Activated T-cell treated with anti-CD3 and anti-CD28 coated beads, Interleukin-2, amount 50 U/mL, for 24 hours (primary cell): ENCODE results near the gene ATP5F1C.
"Not testable (repeated sequence)": the region's sequence is repeated elsewhere in the genome, so short reads cannot be mapped to it uniquely, and the experiment has no call there.

Experiments
- DNase-seq: peaks from one replicate; pipeline ENCODE4 v3.0.0-alpha.2; 2020
- H3K27ac Mint-ChIP-seq: 2 replicates; pipeline ENCODE4 v1.8.0; 2020; ENCODE audit warnings: mild to moderate bottlenecking, mixed read lengths
- H3K27me3 Mint-ChIP-seq: 2 replicates; pipeline ENCODE4 v1.8.0; 2020; ENCODE audit warnings: mixed read lengths
- H3K36me3 Mint-ChIP-seq: 2 replicates; pipeline ENCODE4 v1.8.0; 2020; ENCODE audit warnings: low read depth, mixed read lengths
- H3K4me1 Mint-ChIP-seq: 2 replicates; pipeline ENCODE4 v1.8.0; 2020; ENCODE audit warnings: low read depth, mixed read lengths
- H3K4me3 Mint-ChIP-seq: 2 replicates; pipeline ENCODE4 v1.8.0; 2020; ENCODE audit warnings: mild to moderate bottlenecking, moderate library complexity, mixed read lengths
- H3K9me3 Mint-ChIP-seq: 2 replicates; pipeline ENCODE4 v1.8.0; 2020; ENCODE audit warnings: mixed read lengths

The ATP5F1C gene

DNA sequence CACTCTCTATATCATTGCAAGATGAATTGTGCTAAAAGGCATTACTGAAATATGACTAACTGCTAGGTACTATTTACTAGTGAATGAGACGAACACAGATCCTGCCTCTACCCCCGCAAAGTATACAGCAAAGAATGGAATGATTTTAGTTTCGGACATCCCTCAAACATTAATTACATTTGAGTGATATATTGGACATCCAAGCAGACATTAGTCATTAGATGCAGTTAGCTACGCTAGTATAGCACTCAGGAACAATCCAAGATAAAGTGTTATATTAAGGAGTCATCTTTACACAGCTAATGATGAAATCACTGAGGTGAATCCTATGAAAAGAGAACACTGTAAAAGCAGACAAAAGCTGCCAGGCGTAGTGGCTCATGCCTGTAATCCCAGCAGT lies 23.0 kb downstream of the ATP5F1C start:
- no peak for DNase-seq
- H3K4me1 Mint-ChIP-seq, result no peaks in the 10 kb centered on the region
- H3K27ac Mint-ChIP-seq, result no peak overlapping the region
- no peaks in the 10 kb centered on the region for H3K27me3 Mint-ChIP-seq
- H3K4me3 Mint-ChIP-seq, result no peak overlapping the region
- H3K9me3 Mint-ChIP-seq, result no peaks in the 10 kb centered on the region
- peaks cover 27% of the 10 kb centered on the region for H3K36me3 Mint-ChIP-seq

DNA sequence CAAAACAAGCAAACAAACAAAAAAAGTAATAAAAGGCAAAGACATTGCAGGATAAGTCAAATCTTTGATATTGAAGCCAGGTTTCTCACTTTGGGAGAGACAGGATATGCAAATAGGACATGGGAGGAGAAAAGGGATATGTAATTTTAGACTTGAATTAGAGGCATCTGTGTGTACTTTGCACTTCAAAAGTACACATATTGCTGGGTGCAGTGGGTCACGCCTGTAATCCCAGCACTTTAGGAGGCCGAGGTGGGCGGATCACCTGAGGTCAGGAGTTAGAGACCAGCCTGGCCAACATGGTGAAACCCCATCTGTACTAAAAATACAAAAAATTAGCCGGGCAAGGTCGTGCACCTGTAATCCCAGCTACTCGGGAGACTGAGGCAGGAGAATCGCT lies 23.8 kb downstream of the ATP5F1C start:
- H3K4me1 Mint-ChIP-seq, DNase-seq, H3K27me3 Mint-ChIP-seq, H3K9me3 Mint-ChIP-seq, H3K27ac Mint-ChIP-seq, H3K4me3 Mint-ChIP-seq: not testable (repeated sequence)
- H3K36me3 Mint-ChIP-seq, result peaks cover 20% of the 10 kb centered on the region

DNA sequence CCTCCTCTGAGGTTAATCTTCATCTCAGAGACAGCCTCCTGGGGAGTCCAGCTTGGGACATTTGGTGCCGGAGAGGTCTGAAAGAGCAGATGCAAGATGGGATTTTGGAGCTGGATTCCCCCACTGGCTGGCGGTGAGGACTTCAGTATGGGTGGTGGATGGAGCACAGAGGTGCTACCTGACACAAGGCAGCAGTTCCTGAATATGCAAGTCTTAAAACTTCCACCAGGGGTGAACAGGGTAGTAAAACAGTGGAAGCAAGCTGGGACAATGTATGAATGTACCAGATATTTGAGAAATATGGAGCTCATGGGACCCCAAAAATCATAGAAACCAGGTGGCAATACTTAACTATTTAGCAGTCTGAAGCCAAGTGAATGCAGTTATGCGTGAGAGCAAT lies 25.5 kb downstream of the ATP5F1C start:
- Mint-ChIP-seq H3K27ac (no peak overlapping the region), H3K27me3 (no peaks in the 10 kb centered on the region), H3K4me3 (no peak overlapping the region), H3K4me1 (peaks cover 9% of the 10 kb centered on the region), H3K9me3 (no peaks in the 10 kb centered on the region), H3K36me3 (peaks cover 14% of the 10 kb centered on the region)
- DNase-seq, result no peak

DNA sequence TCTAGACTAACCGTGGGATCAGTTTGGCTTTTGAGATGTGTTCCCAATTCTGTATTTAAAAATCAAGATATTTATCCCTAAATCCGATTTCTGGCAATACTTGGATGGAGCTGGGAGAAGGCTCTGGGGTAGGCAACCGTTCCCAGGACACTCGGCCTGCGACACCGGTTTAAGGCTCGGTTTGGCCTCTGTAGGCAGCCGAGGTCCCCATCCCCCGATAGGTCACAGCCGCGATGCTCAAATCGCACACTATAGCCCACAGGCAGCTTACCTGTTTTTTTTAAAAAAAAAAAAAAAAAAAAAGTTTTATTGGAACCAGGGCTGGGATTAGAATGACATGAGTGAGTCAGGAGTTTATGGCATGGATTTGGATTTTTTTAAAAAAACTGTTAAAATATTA lies 29.6 kb downstream of the ATP5F1C start:
- Mint-ChIP-seq H3K36me3 (peaks cover 30% of the 10 kb centered on the region), H3K4me3 (peak overlapping the region; percentile 91), H3K27ac (no peak overlapping the region), H3K9me3 (no peaks in the 10 kb centered on the region), H3K4me1 (peaks cover 33% of the 10 kb centered on the region), H3K27me3 (no peaks in the 10 kb centered on the region)
- no peak for DNase-seq

DNA sequence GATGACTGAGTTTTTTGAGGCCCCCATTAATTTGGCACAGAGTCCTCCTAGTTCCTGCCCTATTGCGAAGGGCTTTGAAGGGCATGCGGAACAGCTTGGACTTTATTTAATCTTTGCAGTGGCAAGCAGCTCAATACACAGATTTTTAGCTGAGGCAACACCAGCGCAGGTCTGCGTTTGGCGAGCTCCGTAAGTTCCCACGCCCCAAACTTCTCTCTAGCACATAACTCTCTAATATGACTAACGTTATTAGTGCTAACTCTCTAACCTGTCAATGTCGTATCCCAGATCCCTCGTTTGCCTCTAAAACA lies 30.0 kb downstream of the ATP5F1C start:
- DNase-seq, result no peak
- H3K4me1 Mint-ChIP-seq, result peaks cover 33% of the 10 kb centered on the region

DNA sequence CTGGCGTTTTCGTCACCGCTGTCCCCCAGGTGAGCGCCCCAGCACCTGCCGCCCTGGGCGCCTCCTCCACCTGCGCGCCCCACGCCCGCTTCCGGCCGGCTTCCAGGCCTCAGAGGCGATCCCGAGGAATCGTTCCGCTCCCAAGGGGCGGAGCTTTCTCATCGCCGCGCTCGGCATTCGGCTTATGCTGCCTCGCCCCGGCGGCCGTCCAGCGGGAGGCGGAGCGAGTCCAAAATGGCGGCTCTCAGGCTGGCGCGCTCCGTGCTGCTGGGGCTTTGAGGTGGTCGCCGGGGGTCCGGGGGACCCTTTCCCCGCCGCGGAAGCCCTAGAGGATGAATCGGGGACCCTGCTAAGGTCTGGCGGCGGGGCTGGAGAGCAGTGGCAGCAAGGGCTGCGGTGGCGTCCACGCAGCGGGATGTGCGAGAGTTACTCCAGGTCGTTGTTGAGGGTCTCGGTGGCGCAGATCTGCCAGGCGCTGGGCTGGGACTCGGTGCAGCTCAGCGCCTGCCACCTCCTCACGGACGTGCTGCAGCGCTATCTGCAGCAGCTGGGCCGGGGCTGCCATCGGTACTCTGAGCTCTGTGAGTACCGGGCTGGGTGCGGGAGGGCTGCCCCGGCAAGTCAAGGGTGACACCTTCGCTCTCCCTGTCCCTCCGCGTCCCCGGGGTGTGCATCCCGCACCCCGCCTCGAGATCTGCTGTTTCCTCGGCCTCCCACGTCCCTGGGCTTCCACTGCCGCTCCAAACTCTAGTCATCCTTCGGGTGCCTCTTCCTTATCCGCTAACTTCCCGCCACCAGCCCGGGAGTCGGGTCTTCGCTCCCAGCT lies 30.5 kb downstream of the ATP5F1C start, which contains the start of gene TAF3:
TAF3 (plus strand) TSS at position 211 of the 826 bp plus-strand sequence; CDS start at position 416, 205 bp downstream.
- Mint-ChIP-seq H3K27ac (peak within 1 kb of the TSS; percentile 92), H3K36me3 (peaks cover 36% of the 10 kb centered on the region)

More for the DNA sequence above, 30.0 kb downstream of the ATP5F1C start:
- no peaks in the 10 kb centered on the region for H3K9me3 Mint-ChIP-seq
- H3K27me3 Mint-ChIP-seq, result no peaks in the 10 kb centered on the region
- H3K27ac Mint-ChIP-seq, result peak overlapping the region; percentile 92
- H3K4me3 Mint-ChIP-seq, result peak overlapping the region; percentile 91
- peaks cover 33% of the 10 kb centered on the region for H3K36me3 Mint-ChIP-seq

DNA sequence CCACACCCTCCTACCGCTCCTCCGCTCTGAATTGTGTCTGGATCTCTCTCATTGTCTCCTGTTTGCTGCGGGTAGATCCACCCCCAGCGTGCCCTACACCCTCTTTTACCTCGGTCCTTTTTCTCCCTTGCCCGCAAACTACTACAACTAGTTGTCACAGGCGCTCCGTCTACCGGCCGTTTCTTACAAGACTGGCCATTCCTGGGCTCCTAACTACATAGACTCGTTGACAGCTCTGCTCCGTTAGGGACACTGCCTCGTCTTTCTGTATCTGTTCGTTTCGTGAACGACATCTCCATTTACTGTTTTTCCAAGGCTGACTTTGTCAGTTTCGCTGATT lies 31.1 kb downstream of the ATP5F1C start:
- Mint-ChIP-seq H3K27me3 (no peaks in the 10 kb centered on the region), H3K4me3 (peak overlapping the region; percentile 91), H3K36me3 (peaks cover 39% of the 10 kb centered on the region), H3K4me1 (peaks cover 33% of the 10 kb centered on the region), H3K27ac (peak overlapping the region; percentile 92), H3K9me3 (no peaks in the 10 kb centered on the region)
- no peak for DNase-seq

More for the DNA sequence above, 30.5 kb downstream of the ATP5F1C start, which contains the start of gene TAF3:
- DNase-seq, result peak; percentile 96
- Mint-ChIP-seq H3K4me3 (peak within 1 kb of the TSS; percentile 91), H3K4me1 (peaks cover 33% of the 10 kb centered on the region), H3K9me3 (no peaks in the 10 kb centered on the region), H3K27me3 (no peaks in the 10 kb centered on the region)

DNA sequence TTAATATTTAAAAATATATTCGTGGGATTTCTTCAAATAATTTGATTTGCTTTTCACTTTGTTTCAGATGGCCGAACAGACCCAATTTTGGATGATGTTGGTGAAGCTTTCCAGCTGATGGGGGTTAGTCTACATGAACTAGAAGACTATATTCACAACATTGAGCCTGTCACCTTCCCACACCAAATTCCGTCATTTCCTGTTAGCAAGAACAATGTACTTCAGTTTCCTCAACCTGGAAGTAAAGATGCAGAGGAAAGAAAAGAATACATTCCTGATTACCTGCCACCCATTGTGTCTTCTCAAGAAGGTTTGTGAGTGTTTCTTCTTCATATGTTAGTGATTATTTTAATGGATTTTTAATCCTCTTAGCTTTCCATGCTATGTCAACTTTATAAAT lies 36.3 kb downstream of the ATP5F1C start:
- no peak for DNase-seq
- Mint-ChIP-seq H3K27me3 (no peaks in the 10 kb centered on the region), H3K4me1 (peaks cover 54% of the 10 kb centered on the region), H3K9me3 (no peaks in the 10 kb centered on the region), H3K27ac (no peak overlapping the region), H3K4me3 (no peak overlapping the region), H3K36me3 (peaks cover 68% of the 10 kb centered on the region)

DNA sequence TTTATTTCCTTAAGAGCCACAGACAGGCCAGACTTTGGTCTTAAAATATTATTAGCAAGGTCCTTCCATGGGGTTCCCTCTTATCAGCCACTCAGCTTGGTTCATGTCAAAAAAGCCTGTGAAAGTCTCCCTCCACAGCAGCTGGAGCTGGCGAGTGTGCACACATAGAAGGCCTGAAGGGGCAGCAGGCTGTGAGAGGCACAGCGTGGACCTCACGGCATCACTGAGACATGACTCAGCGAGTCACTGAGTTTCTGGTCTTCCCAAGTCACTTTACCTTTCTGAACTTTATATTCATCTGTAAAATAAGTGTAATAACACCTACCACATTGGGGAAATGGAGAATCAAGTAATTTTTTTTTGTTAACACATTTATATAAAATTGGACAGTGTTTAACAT lies 39.0 kb downstream of the ATP5F1C start:
- peaks cover 70% of the 10 kb centered on the region for H3K36me3 Mint-ChIP-seq
- peak overlapping the region; percentile 35 for H3K27ac Mint-ChIP-seq
- no peak overlapping the region for H3K4me3 Mint-ChIP-seq
- H3K9me3 Mint-ChIP-seq, result no peaks in the 10 kb centered on the region
- H3K4me1 Mint-ChIP-seq, result peaks cover 44% of the 10 kb centered on the region
- no peaks in the 10 kb centered on the region for H3K27me3 Mint-ChIP-seq
- DNase-seq, result no peak

DNA sequence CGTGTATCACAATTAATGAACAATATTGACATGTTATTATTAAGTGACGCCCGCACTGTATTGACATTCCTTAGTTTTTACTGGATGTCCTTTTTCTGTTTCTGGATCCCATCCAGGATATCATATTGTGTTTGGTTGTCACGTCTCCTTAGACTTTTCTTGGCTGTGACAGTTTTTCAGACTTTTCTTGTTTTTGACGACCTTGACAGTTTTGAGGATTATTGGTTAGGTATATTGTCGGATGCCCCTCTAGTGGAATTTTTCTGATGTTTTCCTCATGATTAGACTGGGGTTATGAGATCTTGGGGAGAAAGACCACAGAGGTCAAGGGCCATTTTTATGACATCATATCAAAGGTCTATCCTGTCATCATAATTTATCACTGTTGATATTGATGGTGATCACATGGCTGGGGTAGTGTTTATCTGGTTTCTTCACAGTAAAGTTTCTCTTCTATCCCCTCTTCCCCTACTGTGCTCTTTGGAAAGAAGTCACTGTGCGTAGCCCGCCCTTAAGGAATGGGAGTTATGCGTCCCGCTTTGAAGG lies 41.4 kb downstream of the ATP5F1C start:
- H3K27ac Mint-ChIP-seq, result no peak overlapping the region
- H3K4me1 Mint-ChIP-seq, result peaks cover 61% of the 10 kb centered on the region
- H3K4me3 Mint-ChIP-seq, result no peak overlapping the region
- H3K9me3 Mint-ChIP-seq, result no peaks in the 10 kb centered on the region
- H3K36me3 Mint-ChIP-seq, result peaks cover 73% of the 10 kb centered on the region
- DNase-seq, result no peak
- H3K27me3 Mint-ChIP-seq, result no peaks in the 10 kb centered on the region

DNA sequence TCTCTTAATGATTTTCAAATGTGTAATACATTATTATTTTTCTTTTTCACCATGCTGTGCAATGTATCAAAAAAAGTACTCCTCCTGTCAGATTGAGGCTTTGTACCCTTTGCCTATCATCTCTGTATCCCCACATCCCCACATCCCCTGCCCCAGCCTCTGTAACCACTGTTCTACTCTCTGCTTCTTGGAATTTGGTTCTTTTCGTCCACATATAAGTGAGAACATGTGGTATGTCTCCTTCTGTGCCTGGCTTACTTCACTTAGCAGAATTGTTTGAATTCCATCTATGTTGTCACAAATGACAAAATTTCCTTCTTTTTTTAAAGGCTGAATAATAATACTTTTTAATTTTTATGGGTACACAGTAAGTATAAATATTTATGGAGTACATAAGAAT lies 44.1 kb downstream of the ATP5F1C start:
- Mint-ChIP-seq H3K36me3 (peaks cover 72% of the 10 kb centered on the region), H3K27me3 (no peaks in the 10 kb centered on the region), H3K4me1 (peaks cover 59% of the 10 kb centered on the region), H3K27ac (peak overlapping the region; percentile 11), H3K9me3 (no peaks in the 10 kb centered on the region), H3K4me3 (no peak overlapping the region)
- DNase-seq, result no peak

DNA sequence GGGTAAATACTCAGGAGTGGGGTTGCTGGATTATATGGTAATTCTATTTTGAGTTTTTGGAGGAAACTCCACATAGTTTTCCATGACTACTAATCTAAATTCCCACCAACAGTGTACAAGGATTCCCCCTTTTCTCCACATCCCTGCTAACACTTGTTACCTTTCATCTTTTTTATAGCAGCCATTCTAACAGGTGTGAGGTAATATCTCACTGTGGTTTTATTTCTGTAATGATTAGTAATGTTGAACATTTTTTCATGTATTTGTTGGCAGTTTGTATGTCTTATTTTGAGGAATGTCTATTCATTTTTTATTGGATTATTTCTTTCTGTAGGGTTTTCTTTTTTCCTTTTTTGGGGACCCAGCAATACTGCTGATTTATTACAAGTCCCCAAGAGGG lies 45.2 kb downstream of the ATP5F1C start:
- Mint-ChIP-seq H3K4me1 (peaks cover 55% of the 10 kb centered on the region), H3K4me3 (no peak overlapping the region), H3K27me3 (no peaks in the 10 kb centered on the region), H3K27ac (no peak overlapping the region), H3K36me3 (peaks cover 64% of the 10 kb centered on the region), H3K9me3 (no peaks in the 10 kb centered on the region)
- DNase-seq, result no peak

DNA sequence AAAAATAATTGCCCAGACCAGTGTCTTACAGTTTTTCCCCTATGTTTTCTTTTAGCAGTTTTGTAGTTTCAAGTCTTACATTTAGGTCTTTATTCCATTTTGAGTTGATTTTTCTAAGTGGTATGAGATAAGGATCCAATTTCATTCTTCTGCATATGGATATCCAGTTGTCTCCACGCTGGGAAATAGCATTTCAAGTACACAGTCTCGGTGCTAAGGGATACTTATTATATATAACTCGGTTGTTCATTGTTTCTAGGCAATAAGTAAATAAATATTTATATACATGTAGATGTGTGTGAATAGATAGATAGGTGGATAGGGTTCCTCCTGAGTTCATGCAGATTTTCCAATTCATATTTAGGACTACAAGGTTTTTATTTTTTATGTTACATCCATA lies 46.3 kb downstream of the ATP5F1C start:
- H3K36me3 Mint-ChIP-seq, result peaks cover 64% of the 10 kb centered on the region
- H3K4me1 Mint-ChIP-seq, result peaks cover 49% of the 10 kb centered on the region
- no peak overlapping the region for H3K4me3 Mint-ChIP-seq
- H3K27ac Mint-ChIP-seq, result no peak overlapping the region
- no peaks in the 10 kb centered on the region for H3K27me3 Mint-ChIP-seq
- no peak for DNase-seq
- H3K9me3 Mint-ChIP-seq, result no peaks in the 10 kb centered on the region

DNA sequence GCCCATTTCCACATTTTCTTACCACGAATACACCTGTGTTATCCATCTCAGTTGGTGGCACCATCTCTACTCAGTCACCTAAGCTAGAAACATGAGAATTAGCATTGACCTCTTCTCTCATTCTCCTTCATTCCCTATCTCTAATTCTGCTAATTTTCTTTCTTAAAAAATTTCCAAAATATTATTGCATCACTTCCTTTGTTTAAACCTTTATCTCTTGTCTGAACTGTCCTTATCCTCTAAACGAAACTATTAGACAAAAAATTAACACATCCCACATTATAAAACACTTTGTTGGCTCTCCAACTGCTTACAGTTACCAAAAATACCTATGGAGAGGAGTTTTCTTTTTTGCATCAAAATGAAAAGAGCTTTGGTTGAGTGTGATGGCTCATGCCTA lies 48.6 kb downstream of the ATP5F1C start:
- H3K9me3 Mint-ChIP-seq, result no peaks in the 10 kb centered on the region
- H3K4me3 Mint-ChIP-seq, result no peak overlapping the region
- H3K36me3 Mint-ChIP-seq, result peaks cover 67% of the 10 kb centered on the region
- no peak overlapping the region for H3K27ac Mint-ChIP-seq
- no peak for DNase-seq
- no peaks in the 10 kb centered on the region for H3K27me3 Mint-ChIP-seq
- peaks cover 39% of the 10 kb centered on the region for H3K4me1 Mint-ChIP-seq

DNA sequence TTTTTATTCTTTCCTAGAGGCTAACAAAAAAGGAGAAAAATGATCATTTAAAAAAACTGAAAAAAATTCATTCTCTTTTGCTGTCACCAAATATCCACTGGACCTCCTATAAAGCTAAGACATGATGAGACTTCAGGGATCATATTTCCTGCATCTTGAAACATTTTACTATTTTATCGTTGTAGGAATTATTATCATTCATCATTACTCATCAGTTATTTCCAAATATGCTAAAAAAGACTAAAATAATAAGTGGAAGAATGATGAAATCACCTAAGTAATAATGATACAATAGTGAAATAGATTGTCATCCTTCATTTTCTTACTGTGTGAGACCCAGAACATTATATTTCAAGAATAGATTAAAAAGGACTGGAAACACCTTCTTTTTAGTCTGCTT lies 58.6 kb downstream of the ATP5F1C start:
- Mint-ChIP-seq H3K4me1 (peaks cover 18% of the 10 kb centered on the region), H3K4me3 (no peak overlapping the region), H3K9me3 (no peaks in the 10 kb centered on the region), H3K27me3 (no peaks in the 10 kb centered on the region), H3K36me3 (peaks cover 31% of the 10 kb centered on the region), H3K27ac (no peak overlapping the region)
- DNase-seq, result no peak
